ENCODE data around the gene PTPRN2. TPM values are rescaled to one million over a fixed set of nuclear protein-coding genes. Genes with fewer than 3 reads are reported as not detected.

PTPRN2 gene
- total and polyA plus RNA-seq, 7 donors: 3.2 to 7.1 (median 5.5) TPM

- Histone ChIP-seq H3K27me3 (no peaks in the 10 kb centered on the region), H3K36me3 (no peaks in the 10 kb centered on the region), H3K9me3 (no peaks in the 10 kb centered on the region), H3K27ac (no peak overlapping the region), H3K4me3 (no peak overlapping the region), H3K4me1 (no peaks in the 10 kb centered on the region)
- WGBS, 2 donors: 88% methylated on average over 28 of the region's 28 CpGs
- intact Hi-C loops (cut with DNase I): no loop called here
- DNase-seq: no peak
- TF ChIP-seq POLR2AphosphoS5 (IDR thresholded peaks at IDR 0.05) (no peak), EP300 (IDR thresholded peaks at IDR 0.05) (no peak), POLR2A (IDR thresholded peaks at IDR 0.05) (no peak)
- TF ChIP-seq, protein P1, sequence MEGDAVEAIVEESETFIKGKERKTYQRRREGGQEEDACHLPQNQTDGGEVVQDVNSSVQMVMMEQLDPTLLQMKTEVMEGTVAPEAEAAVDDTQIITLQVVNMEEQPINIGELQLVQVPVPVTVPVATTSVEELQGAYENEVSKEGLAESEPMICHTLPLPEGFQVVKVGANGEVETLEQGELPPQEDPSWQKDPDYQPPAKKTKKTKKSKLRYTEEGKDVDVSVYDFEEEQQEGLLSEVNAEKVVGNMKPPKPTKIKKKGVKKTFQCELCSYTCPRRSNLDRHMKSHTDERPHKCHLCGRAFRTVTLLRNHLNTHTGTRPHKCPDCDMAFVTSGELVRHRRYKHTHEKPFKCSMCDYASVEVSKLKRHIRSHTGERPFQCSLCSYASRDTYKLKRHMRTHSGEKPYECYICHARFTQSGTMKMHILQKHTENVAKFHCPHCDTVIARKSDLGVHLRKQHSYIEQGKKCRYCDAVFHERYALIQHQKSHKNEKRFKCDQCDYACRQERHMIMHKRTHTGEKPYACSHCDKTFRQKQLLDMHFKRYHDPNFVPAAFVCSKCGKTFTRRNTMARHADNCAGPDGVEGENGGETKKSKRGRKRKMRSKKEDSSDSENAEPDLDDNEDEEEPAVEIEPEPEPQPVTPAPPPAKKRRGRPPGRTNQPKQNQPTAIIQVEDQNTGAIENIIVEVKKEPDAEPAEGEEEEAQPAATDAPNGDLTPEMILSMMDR (IDR thresholded peaks at IDR 0.05): no peak
Measured at GRCh38 chr7:158443014-158443687, 144.5 kb downstream of the PTPRN2 start.

DNA sequence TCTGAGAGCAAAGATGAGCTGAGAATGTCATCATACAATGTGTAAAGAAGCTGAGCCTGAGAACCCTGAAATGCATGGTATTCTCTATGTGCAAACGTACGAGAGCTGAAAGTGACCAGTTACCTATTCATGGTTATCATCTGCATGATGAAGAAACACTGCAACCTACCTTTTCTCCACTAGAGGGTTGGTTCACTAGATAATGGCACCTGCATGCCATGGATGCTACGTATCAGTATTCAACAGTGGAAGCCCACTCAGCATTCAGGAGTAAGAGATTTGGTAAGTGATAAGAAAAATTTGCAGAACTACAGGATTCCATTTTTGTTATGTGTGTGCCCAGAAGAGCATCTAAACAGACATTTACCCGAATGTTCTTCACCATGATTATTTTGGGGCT is 145.4 kb downstream of the PTPRN2 start:
- intact Hi-C loops (cut with DNase I): no loop called here
- WGBS, 2 donors: 63 to 71% methylated on average over 4 of the region's 4 CpGs
- Histone ChIP-seq H3K27me3 (no peaks in the 10 kb centered on the region), H3K4me1 (no peaks in the 10 kb centered on the region), H3K4me3 (no peak overlapping the region), H3K36me3 (no peaks in the 10 kb centered on the region), H3K27ac (no peak overlapping the region), H3K9me3 (no peaks in the 10 kb centered on the region)
- TF ChIP-seq POLR2AphosphoS5 (IDR thresholded peaks at IDR 0.05): no peak
- TF ChIP-seq EP300 (IDR thresholded peaks at IDR 0.05): no peak
- TF ChIP-seq POLR2A (IDR thresholded peaks at IDR 0.05): no peak
- TF ChIP-seq, protein P1 (IDR thresholded peaks at IDR 0.05): peak in 2 of 4 experiments; percentile 9 to 24
- no peak for DNase-seq

GRCh38 chr7:158439035-158439434 is 148.6 kb downstream of the PTPRN2 start:
- TF ChIP-seq, protein P1 (IDR thresholded peaks at IDR 0.05): no peak
- no peak for TF ChIP-seq POLR2A (IDR thresholded peaks at IDR 0.05)
- no peak for TF ChIP-seq POLR2AphosphoS5 (IDR thresholded peaks at IDR 0.05)
- no peak for TF ChIP-seq EP300 (IDR thresholded peaks at IDR 0.05)
- H3K36me3 ChIP-seq: no peaks in the 10 kb centered on the region
- no peaks in the 10 kb centered on the region for H3K9me3 ChIP-seq
- H3K4me1 ChIP-seq: peaks cover 0 to under 1% (median 0%) of the 10 kb centered on the region in 4 donors
- WGBS, 2 donors: 87 to 91% methylated on average over 8 of the region's 8 CpGs
- intact Hi-C loops (cut with DNase I): no loop called here
- H3K27ac ChIP-seq: no peak overlapping the region
- DNase-seq: no peak
- no peaks in the 10 kb centered on the region for H3K27me3 ChIP-seq
- H3K4me3 ChIP-seq: no peak overlapping the region

DNA sequence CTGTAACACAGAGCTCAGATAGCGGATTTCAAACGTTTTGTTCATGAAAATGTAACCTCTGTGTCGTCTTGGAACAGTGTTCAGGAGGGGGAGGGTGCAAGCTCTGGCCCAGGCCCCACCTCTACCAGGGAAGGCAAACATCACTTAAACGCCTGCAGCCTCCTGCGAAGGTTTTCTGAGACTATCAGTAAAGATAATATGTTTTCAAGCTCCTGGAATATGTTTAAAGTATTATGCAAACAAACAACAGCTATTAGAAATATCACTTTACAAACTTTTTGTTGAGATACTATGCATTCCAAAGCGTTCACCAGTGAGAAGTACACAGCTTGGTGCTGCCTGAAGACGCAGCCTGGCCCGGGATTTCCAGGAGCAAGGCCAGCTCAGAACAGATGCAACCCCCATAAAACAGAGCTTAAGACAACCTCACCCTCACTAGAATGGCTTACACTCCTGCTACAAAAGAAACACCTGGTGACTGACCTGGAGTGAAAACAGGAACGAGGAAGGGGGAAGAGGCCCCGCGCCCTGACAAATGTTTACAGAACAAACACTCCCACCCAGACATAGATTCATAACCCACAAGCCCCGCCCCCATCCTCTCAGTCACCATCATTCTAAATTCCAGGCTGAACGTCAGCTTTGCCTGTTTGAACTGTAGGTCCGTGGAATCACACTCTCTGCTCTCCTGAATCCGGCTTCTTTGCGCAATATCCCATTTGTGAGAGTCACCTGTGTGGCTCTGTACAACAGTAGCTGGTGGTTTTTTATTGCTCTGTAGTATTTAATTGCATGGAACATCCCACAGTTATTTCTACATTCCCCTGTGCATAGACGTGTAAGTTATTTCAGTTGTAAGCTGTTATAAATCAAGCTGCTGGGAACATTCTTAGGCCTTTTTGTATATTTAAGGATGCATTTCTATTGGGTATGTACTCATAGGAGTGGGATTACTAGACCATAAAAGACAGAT is 155.0 kb downstream of the PTPRN2 start:
- Histone ChIP-seq H3K27ac (peak overlapping the region; percentile 70 to 92 (median 86)), H3K27me3 (no peaks in the 10 kb centered on the region), H3K4me1 (peaks cover 0 to 26% (median 17%) of the 10 kb centered on the region in 4 donors), H3K36me3 (no peaks in the 10 kb centered on the region), H3K9me3 (no peaks in the 10 kb centered on the region), H3K4me3 (peak overlapping the region in 3 of 4 donors; percentile 2 to 29 (median 20))
- intact Hi-C loops (cut with DNase I): loop anchor here (1.0 kb wide), 1 partner anchor 37 kb away; no protein-coding TSS in a partner anchor
- TF ChIP-seq EP300 (IDR thresholded peaks at IDR 0.05) (peak; percentile 87 to 99 (median 94)), POLR2AphosphoS5 (IDR thresholded peaks at IDR 0.05) (peak; percentile 71 to 86 (median 79)), POLR2A (IDR thresholded peaks at IDR 0.05) (no peak)
- TF ChIP-seq, protein P1 (IDR thresholded peaks at IDR 0.05): no peak
- peak; percentile 86 for DNase-seq
- WGBS, 2 donors: 5 to 26% methylated on average over 17 of the region's 17 CpGs

Data from sigmoid colon (tissue), 7 donors.